Measurements from ENCODE around the gene TBC1D5. TPM values are rescaled to one million over a fixed set of nuclear protein-coding genes. Genes with fewer than 3 reads are reported as not detected.
"Not testable (repeated sequence)": the region's sequence is repeated elsewhere in the genome, so short reads cannot be mapped to it uniquely, and the experiment has no call there.

TBC1D5 gene
- total RNA-seq, 1 donor from 2014 or later: 74.6 TPM

DNA sequence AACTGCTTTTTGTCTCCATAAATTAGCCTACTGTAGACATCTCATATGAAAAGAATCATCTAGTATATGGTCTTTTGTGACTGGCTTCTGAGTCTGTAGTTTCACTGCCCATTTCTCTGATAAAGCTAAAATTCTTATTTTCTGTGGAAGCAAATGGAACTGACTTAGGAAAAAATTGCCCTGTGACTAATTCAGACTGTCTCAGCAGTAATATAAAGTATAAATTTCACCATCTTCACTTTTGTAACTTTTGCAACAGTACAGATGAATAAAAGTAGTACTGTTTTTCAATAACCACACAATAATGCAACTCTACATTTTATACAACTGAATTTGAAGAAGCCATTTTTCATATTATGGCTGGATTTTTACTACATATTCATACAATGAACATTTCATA is 104.1 kb downstream of the TBC1D5 start:
- TF ChIP-seq, protein P1, sequence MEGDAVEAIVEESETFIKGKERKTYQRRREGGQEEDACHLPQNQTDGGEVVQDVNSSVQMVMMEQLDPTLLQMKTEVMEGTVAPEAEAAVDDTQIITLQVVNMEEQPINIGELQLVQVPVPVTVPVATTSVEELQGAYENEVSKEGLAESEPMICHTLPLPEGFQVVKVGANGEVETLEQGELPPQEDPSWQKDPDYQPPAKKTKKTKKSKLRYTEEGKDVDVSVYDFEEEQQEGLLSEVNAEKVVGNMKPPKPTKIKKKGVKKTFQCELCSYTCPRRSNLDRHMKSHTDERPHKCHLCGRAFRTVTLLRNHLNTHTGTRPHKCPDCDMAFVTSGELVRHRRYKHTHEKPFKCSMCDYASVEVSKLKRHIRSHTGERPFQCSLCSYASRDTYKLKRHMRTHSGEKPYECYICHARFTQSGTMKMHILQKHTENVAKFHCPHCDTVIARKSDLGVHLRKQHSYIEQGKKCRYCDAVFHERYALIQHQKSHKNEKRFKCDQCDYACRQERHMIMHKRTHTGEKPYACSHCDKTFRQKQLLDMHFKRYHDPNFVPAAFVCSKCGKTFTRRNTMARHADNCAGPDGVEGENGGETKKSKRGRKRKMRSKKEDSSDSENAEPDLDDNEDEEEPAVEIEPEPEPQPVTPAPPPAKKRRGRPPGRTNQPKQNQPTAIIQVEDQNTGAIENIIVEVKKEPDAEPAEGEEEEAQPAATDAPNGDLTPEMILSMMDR (IDR thresholded peaks at IDR 0.05): no peak
- intact Hi-C loops (cut with DNase I): no loop called here
- no peaks in the 10 kb centered on the region for H3K27me3 ChIP-seq
- ATAC-seq (no peak), DNase-seq (no peak)
- H3K36me3 ChIP-seq: no peaks in the 10 kb centered on the region
- H3K4me3 ChIP-seq: no peak overlapping the region
- peaks cover 11% of the 10 kb centered on the region for H3K4me1 ChIP-seq
- no peaks in the 10 kb centered on the region for H3K9me3 ChIP-seq
- H3K27ac ChIP-seq: no peak overlapping the region

- H3K4me1 ChIP-seq: peaks cover 21% of the 10 kb centered on the region
- H3K36me3 ChIP-seq; ATAC-seq; H3K9me3 ChIP-seq; intact Hi-C loops (cut with DNase I); H3K4me3 ChIP-seq; H3K27ac ChIP-seq; H3K27me3 ChIP-seq; DNase-seq: not testable (repeated sequence)
Observed at GRCh38 chr3:17635675-17636074, 106.8 kb downstream of the TBC1D5 start.

GRCh38 chr3:17634964-17635363 is 107.5 kb downstream of the TBC1D5 start:
- Histone ChIP-seq H3K9me3 (no peaks in the 10 kb centered on the region), H3K27ac (no peak overlapping the region), H3K36me3 (no peaks in the 10 kb centered on the region), H3K4me1 (peaks cover 20% of the 10 kb centered on the region), H3K27me3 (no peaks in the 10 kb centered on the region), H3K4me3 (no peak overlapping the region)
- ATAC-seq (no peak), DNase-seq (no peak)
- intact Hi-C loops (cut with DNase I): no loop called here
- TF ChIP-seq, protein P1 (IDR thresholded peaks at IDR 0.05): no peak

- intact Hi-C loops (cut with DNase I): no loop called here
- ATAC-seq (no peak), DNase-seq (no peak)
- Histone ChIP-seq H3K27me3 (no peaks in the 10 kb centered on the region), H3K4me1 (peaks cover 15% of the 10 kb centered on the region), H3K9me3 (no peaks in the 10 kb centered on the region), H3K27ac (no peak overlapping the region), H3K36me3 (no peaks in the 10 kb centered on the region), H3K4me3 (no peak overlapping the region)
- TF ChIP-seq, protein P1 (IDR thresholded peaks at IDR 0.05): no peak
Observed at GRCh38 chr3:17634201-17634600, 108.2 kb downstream of the TBC1D5 start.

DNA sequence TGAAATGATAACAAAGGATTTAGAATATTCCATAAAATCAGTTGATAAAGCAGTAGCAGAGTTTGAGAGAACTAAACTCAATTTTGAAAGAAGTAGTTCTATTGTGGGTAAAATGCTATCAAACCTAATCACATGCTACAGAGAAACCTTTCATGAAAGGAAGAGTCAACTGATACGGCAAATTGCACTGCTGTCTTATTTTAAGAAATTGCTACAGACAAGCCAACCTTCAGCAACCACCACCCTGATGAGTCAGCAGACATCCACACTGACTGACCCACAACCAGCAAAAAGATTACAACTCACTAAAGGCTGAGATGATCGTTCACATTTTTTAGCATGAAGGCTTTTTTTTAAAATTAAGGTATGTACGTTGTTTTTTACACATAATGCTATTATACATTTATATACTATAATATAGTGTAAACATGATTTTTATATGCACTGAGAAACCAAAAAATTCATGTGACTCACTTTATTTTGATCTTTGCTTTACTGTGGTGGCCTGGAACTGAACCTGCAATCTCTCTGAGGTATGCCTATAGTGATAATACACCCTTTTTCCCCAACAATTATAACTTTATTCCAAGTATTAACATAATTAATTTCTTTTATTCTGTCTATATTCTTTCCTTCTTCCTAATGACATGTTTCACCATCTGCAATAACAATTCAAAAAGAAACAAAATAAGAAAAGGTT is 109.9 kb downstream of the TBC1D5 start:
- Histone ChIP-seq H3K36me3 (no peaks in the 10 kb centered on the region), H3K4me3 (no peak overlapping the region), H3K27ac (no peak overlapping the region), H3K27me3 (no peaks in the 10 kb centered on the region), H3K9me3 (no peaks in the 10 kb centered on the region), H3K4me1 (peaks cover 15% of the 10 kb centered on the region)
- TF ChIP-seq, protein P1 (IDR thresholded peaks at IDR 0.05): no peak
- peak; percentile 39 for ATAC-seq
- no peak for DNase-seq
- intact Hi-C loops (cut with DNase I): no loop called here

- no peak for ATAC-seq
- no peak for DNase-seq
- intact Hi-C loops (cut with DNase I): no loop called here
Observed at GRCh38 chr3:17631609-17632008, 110.8 kb downstream of the TBC1D5 start.

More at GRCh38 chr3:17631609-17632008, 110.8 kb downstream of the TBC1D5 start:
- no peaks in the 10 kb centered on the region for H3K27me3 ChIP-seq
- peaks cover 20% of the 10 kb centered on the region for H3K4me1 ChIP-seq
- H3K9me3 ChIP-seq: no peaks in the 10 kb centered on the region
- TF ChIP-seq, protein P1 (IDR thresholded peaks at IDR 0.05): no peak
- no peak overlapping the region for H3K27ac ChIP-seq
- no peak overlapping the region for H3K4me3 ChIP-seq
- no peaks in the 10 kb centered on the region for H3K36me3 ChIP-seq
